ENCODE results near the gene PPID.
"Not testable (repeated sequence)": the region's sequence is repeated elsewhere in the genome, so short reads cannot be mapped to it uniquely, and the experiment has no call there.

PPID gene

GRCh38 chr4:158664806-158665205 is 58.4 kb downstream of the PPID start:
- no peak for TF ChIP-seq CTCF (IDR thresholded peaks at IDR 0.05; ENCODE audit: low read depth, low read length)
- no peak for DNase-seq (ENCODE audit: extremely low read depth, low read depth)

- DNase-seq (ENCODE audit: extremely low read depth, low read depth), result not testable (repeated sequence)
Observed at GRCh38 chr4:158663707-158664625, 59.2 kb downstream of the PPID start.

- not testable (repeated sequence) for DNase-seq (ENCODE audit: extremely low read depth, low read depth)
Observed at GRCh38 chr4:158663255-158663654, 59.9 kb downstream of the PPID start.

Data from AG09319 (cell line).